ENCODE measurements around the gene ROR2.
A peak's percentile ranks its signal among the peaks of the same experiment; 100 is the strongest.

DNA sequence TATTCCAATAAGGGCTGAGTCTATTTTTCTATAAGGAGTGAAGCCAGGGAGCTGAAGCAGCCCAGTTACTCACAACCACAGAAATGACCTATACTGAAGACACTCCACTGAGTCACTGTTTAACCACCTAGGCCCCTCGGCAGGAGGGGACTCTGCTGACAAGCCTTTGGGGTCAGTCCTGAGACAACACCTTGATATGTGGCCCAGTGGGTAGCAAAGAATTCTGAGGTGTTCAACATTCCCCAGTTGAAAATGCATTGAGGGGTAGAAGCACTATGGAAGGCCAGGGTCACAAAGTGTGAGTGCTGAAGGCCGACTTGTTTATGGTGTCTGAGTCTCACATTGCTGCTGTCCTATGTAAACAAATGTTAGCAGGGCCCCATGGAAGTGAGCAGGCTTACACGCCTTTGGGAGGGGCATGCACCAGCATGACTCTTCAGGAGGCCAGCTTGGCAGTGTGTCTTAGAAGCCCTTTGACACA is 413.8 kb downstream of the ROR2 start:
- TF ChIP-seq, protein P1, sequence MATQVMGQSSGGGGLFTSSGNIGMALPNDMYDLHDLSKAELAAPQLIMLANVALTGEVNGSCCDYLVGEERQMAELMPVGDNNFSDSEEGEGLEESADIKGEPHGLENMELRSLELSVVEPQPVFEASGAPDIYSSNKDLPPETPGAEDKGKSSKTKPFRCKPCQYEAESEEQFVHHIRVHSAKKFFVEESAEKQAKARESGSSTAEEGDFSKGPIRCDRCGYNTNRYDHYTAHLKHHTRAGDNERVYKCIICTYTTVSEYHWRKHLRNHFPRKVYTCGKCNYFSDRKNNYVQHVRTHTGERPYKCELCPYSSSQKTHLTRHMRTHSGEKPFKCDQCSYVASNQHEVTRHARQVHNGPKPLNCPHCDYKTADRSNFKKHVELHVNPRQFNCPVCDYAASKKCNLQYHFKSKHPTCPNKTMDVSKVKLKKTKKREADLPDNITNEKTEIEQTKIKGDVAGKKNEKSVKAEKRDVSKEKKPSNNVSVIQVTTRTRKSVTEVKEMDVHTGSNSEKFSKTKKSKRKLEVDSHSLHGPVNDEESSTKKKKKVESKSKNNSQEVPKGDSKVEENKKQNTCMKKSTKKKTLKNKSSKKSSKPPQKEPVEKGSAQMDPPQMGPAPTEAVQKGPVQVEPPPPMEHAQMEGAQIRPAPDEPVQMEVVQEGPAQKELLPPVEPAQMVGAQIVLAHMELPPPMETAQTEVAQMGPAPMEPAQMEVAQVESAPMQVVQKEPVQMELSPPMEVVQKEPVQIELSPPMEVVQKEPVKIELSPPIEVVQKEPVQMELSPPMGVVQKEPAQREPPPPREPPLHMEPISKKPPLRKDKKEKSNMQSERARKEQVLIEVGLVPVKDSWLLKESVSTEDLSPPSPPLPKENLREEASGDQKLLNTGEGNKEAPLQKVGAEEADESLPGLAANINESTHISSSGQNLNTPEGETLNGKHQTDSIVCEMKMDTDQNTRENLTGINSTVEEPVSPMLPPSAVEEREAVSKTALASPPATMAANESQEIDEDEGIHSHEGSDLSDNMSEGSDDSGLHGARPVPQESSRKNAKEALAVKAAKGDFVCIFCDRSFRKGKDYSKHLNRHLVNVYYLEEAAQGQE (IDR thresholded peaks at IDR 0.05; ENCODE audit: insufficient read depth in 1 of 2, low read depth in 2 of 2, low read length in 1 of 2): 0 out of 4 replicates have a peak, but pooled peaks of 1 of the 2 experiments have one; percentile 18
- TF ChIP-seq, protein P2, sequence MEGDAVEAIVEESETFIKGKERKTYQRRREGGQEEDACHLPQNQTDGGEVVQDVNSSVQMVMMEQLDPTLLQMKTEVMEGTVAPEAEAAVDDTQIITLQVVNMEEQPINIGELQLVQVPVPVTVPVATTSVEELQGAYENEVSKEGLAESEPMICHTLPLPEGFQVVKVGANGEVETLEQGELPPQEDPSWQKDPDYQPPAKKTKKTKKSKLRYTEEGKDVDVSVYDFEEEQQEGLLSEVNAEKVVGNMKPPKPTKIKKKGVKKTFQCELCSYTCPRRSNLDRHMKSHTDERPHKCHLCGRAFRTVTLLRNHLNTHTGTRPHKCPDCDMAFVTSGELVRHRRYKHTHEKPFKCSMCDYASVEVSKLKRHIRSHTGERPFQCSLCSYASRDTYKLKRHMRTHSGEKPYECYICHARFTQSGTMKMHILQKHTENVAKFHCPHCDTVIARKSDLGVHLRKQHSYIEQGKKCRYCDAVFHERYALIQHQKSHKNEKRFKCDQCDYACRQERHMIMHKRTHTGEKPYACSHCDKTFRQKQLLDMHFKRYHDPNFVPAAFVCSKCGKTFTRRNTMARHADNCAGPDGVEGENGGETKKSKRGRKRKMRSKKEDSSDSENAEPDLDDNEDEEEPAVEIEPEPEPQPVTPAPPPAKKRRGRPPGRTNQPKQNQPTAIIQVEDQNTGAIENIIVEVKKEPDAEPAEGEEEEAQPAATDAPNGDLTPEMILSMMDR (IDR thresholded peaks at IDR 0.05): no peak
- no peak for TF ChIP-seq POLR2AphosphoS5 (IDR thresholded peaks at IDR 0.05; ENCODE audit: low read depth, low read length)

All from Panc1 (cell line).